DMS153 treated with DMSO at 0.1 percent for 48 hours (cell line): ENCODE measurements around the gene ZFX.
"Not testable (repeated sequence)": the region's sequence is repeated elsewhere in the genome, so short reads cannot be mapped to it uniquely, and the experiment has no call there.

Experiments
- DNase-seq: peaks from one replicate; lab custom pipeline; 2025; ENCODE audit not compliant: unreplicated experiment; lab: John Stamatoyannopoulos, UW

Gene ZFX

DNA sequence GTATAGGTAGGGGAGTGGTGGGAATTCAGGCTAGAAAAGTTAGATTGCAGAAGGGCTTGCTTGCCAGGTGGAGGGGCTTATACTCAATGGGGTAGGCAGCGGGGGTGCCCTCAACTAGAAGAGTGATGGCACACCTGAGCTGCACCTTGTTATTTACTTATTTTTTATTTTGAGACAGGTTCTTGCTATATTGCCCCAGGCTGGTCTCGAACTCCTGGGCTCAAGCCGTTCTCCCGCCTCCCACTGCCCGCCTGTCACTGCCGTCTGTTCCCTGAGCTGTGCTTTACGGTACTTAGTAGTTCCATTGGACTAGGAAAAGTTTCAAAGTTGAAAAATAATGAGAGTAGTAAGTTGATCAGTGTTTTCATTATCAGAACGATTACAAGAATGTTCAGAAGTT lies 2.0 kb downstream of the ZFX start:
- DNase-seq: no peak

DNA sequence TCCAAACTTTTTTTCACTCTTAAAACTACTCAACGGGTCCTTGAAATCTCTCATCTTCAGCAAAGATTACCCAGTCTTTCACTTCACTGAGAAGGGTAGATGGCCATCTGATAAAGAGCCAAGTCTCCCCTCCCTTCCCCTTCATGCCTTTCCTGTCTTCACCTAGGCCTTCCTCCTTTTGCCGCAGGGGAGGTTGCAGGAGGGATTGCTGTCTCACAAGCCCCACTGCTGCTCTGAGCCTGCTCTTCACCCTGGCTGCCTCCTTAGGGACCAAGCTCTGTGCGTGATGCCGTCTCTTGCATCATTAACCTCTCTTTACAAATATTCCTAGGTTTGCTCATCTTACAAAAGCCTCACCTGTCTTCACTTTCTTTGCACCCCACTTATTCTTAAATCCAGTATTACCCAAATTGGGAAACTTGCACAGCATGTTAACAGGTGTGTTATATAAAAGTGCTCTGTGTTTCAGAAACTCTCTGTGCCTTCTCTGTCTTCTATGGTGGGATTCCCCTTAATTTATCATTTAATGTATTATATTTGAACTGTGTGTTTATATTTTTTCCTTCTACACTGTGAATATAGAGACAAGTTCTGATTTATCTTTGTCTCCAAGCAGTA lies 3.8 kb downstream of the ZFX start:
- DNase-seq: no peak

DNA sequence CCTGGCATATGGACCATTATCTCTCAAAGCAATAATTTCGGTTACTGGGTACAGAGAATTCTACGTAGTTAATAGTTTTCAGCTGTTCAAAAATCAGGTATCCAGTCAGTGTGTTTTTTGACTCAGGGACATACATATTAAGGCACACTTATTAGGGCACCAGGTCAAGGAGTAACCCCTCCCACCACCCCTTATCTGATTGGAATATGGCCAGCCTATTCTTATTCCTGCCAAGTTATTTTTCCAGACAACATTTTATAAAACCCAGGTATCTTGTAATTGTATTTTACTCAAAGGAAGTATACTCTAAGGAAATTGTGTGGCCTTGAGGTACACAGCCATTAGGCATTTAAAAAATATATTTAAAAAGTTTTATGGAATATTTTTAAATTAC lies 4.3 kb downstream of the ZFX start:
- DNase-seq: no peak

DNA sequence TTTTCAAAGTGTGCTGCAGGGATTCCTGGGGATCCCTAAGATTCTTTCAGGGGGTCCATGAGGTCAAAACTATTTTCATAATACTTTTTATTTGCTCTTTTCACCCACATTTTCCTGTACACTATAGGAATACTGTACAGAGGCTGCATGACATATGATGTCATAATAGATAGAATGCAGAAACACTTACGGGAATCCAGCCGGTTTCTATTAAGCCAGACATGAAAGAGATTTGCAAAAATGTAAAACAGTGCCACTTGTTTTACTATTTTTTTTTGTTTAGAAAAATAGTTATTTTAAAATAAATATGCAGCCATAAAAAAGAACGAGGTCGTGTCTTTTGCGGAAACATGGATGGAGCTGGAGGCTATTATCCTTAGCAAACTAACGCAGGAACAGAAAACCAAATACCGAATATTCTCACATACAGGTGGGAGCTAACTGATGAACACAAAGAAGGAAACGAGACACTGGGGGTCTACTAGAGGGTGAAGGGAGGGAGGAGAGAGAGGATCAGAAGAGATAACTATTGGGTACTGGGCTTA lies 5.0 kb downstream of the ZFX start:
- no peak for DNase-seq

DNA sequence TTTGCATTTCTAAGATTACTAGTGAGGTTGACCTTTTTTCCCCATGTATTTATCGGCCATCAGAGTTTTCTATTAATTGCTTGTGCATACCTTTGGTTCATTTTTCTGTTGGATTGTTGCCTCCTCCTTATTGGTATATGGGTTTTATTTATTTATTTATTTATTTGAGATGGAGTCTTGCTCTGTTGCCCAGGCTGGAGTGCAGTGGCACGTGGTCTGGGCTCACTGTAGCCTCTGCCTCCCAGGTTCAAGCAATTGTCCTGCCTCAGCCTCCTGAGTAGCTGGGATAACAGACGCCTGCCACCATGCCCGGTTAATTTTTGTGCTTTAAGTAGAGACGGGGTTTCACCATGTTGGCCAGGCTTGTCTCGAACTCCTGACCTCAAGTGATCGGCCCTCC lies 6.2 kb downstream of the ZFX start:
- not testable (repeated sequence) for DNase-seq

DNA sequence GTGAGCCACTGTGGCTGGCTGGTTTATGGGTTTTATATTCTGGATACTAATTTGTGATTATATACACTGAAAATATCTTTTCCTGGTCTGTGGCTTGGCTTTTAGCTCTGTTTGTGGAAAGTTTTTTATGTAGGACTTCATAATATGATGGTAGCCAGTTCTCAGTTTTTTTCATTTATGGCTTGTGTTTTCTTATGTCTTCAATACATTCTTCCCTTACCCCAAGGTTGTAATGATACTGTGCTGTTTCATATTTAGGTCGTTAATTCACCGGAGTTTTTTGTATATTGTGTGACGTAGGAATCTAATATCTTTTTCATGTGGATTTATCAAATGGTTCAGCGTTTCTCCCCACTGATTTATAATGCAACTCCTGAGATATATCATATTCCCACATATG lies 6.6 kb downstream of the ZFX start:
- DNase-seq: no peak

DNA sequence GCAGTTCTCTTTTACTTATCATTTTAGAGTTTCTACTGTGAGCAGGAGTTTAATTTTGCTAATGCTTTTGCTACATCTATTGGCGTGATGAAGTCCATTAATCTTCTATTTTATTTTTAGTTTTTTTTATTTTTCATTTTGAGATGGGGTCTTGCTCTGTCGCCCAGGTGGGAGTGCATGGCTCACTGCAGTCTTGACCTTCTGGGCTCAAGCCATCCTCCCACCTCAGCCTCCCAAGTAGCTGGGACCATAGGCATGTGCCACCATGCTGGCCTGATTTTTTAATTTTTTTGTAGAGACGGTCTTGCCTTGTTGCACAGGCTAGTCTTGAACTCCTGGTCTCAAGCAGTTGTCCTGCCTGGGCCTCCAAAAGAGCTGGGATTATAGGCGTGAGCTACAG lies 9.4 kb downstream of the ZFX start:
- DNase-seq: no peak

DNA sequence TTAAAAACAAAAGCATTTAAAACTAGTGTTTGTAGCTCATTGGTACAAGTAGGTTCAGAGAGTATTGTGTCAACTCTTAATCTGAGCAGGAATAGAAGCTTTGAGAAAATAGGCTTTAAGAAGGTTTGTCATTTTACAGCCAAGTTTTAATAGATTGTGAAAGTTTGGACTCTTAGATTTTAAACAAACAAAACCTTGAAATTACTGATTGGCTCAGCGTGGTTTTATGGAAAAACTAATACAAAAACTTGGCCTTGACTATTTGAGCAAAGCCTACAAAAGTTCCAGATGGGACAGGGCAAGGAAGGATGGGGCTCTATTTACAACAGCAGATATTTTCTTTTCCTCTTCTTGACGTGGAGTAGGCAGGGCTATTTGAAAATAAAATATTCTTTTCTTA lies 16.5 kb downstream of the ZFX start:
- no peak for DNase-seq

DNA sequence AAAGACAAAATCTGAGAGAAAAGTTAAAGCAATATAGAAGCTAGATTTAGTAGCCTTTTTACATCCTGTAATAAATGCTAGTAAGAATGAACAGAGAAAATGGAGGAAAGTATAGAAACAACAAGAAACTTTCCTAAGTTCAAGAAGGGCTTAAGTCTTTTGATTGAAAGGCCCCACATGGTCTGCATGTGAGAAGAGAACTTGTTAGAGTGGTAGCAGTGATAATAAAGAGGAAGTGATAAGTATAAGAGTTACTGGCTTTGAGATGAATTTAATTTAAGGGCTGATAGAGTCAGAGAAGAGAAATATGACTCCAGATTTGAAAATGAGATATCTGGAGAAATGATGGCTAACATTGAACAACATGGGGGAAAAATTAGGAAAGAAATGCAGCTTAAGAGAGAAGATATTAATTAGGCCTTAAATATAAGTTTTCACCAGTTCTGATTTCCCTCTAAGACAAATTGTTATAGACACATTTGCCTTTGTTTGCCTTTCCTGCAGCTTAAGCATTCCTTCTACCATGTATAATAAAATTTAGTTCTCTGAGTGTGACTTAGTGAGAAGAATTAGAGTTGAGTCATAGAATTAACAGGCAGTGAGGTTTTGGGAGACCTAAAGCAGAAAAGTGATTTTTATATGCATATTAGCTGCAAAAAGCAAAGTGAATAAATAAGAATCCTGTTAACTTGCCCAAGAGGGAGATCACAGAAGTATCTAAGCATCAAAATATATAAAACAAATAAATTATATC lies 18.4 kb downstream of the ZFX start:
- DNase-seq: no peak

DNA sequence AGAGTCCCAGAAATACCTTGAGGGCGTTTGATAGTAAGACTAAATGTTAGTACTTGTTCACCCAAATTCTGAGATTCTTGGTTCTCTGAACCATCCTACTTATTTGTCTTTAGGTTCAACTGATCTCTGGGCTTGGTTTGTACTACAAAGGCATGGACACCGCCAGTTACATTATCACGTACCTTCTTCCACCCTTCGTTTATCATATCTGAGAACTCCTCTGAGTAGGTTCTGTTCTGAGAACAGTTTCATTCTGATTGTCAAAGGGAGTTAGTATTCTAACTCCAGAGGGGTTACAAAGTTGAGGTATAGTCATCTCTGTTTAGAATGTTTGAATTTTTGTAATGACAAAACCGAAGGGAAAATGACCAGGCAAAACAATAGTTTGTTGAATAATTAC lies 19.3 kb downstream of the ZFX start:
- DNase-seq: no peak

DNA sequence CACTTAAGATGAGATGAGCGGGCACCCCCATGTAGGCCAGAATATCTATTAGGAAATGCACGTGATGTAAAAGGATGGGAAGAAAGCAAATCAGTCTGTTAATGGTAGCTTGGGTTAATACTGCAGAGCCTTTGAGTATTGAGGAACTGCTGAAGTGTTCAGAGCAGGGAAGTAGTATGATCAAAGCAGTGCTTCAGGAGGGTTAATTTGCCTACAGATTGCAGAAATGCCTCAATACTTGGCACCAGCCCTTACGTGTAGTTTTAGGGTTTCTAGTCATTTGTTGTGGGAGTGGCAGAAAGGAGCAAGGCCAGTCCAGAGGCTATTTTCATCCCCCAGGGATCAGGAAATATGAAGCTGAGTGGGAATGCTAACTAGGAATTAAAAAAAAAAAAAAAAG lies 19.7 kb downstream of the ZFX start:
- DNase-seq: no peak

DNA sequence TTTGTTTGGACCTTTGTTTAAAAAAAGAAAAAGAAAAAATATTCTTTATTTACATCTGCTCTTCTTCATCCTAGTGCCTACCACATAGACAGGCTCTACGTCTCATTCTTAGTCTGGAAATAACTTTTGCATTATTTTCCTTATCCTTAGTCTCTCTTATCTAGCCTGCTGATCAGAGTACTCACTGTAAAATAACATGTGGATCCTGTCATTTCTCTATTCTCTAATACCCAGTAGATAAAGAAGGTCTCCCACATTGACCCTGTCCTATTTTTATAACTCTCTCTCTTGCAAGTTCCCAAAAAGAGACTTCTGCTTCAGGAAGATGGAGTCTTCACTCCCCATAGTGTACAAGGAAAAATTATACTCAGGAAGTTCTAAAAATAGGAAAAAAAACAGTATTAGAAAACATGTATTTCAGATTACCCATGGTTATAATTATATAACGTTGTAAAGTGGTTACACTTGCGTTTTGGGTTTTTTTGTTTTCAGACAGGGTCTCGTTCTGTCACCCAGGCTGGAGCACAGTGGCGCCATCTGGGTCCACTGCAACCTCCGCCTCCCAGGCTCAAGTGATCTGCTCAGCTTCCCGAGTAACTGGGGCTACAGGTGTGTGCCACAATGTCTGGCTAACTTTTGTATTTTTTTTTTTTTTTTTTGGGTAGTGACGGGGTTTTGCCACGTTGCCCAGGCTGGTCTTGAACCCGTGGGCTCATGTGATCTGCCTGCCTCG lies 23.8 kb downstream of the ZFX start:
- DNase-seq: no peak

DNA sequence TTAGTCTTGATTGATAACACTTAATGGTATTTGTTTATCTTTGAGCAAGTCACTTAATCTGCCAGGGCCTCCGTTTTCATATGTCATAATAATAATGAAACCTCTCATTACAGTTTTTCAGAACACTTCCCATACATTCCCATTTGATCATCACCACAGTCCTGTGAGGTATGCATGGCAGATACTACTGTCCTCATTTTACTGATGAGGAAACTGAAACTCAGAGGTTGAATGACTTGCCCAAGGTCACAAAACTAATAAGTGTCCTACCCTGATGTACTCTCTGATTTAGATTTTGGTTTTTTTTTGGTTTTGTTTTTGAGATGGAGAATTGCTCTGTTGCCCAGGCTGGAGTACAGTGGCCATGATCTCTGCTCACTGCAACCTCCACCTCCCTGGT lies 25.7 kb downstream of the ZFX start:
- DNase-seq: no peak

DNA sequence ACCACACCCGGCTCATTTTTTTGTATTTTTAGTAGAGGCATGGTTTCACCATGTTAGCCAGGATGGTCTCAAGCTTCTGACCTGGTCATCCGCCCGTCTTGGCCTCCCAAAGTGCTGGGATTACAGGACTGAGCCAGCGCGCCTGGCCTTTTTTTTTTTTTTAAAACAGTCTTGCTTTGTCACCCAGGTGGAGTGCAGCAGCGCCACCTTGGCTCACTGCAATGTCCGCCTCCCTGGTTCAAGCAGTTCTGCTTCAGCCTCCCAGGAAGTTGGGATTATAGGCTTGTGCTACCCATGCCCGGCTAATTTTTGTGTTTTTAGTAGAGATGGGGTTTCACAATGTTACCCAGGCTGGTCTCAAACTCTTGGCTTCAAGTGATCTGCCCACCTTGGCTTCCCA lies 28.9 kb downstream of the ZFX start:
- no peak for DNase-seq

DNA sequence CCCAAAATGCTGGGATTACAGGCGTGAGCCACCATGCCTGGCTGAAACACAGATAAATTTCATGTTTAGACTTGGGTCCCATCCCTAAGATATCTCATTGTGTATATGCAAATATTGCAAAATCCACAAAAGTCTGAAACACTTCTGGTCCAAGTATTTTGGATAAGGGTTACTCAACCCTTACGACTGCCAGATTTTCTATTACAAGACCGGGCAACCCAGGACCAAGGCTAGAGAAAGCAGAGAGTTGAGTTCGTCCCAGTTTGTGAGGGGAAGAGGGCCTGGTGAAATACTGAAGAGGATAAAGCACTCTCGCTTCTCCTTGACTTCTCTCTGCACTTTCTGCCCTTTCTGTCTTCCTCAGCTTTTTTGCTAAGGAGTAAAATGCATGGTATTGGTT lies 34.5 kb downstream of the ZFX start:
- DNase-seq: no peak

DNA sequence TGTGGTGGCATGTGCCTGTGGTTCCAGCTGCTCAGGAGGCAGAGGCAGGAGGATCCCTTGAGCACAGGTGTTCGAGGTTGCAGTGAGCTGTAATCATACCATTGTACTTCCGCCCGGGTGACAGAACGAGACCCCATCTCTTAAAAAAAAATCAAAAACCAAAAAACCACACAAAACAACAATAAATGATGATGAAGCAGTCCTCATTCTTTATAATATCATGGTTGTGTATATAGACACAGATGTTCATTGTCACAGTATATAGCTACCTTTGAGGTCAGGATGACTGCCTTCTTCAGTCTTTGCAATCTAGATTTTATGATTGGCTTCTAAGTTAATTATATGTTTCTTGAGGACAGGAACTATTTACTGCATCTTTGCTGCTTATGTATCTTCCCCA lies 37.0 kb downstream of the ZFX start:
- DNase-seq: no peak

DNA sequence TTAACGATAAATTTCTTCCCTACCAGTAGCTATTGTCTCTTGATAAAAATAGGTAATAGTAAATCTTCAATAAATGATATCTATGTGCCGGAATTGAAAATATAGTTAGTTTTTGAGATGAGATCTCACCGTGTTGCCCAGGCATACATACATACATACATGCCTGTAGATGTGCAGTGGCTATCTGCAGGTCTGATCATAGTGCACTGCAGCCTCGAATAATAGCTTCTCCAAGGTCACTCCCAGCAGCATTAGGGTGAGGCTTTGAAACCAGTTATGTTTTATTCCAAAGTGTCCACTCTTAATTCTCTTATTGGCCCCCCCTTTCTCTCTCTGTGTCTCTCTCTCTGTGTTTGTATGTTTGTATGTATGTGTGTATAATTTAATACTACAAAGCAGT lies 37.5 kb downstream of the ZFX start:
- DNase-seq: no peak

DNA sequence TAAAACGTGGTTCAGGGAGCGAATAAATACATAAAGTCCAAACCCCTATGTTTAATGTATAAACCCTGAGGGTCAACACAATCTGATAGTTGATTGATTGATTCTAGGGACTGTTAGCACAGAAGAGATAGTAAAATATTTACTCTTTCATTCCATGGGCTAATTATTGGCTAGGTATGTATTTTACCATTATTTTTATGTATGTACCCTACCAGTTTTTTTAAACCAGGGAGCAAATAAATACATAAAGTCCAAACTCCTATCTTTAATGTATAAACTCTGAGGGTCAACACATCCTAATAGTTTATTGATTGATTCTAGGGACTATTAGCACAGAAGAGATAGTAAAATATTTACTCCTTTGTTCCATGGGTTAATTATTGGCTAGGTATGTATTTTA lies 40.0 kb downstream of the ZFX start:
- DNase-seq: no peak

DNA sequence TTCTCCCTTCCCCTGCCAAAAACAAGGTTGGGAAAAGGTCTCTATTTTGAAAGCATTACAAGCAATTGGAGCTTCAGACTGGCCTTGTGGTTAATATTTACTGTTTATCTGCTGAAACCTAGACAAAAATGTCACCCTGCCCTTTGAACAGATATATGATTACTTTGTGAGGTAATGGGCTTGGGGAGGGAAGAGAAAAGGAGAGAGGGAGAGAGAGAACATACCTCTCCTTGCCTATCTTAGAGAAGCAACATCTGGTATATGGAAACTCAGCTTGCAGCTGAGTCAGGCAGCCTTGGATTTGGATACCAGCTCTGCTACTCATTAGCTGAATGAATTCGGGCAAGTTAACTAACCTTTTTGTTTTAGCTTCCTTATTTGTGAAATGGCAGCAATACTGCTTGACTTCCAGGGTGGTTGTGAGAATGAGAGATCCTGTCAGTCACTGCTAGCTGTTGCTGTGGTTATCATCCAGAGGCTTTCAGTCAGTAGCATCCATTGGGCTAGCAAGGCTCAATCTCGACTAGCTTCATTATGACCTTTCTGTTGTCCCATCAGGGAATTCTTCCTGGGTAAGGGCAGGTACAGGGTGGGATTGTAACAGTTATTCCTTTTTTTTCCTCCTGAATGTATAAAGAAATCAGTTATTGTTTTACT lies 41.1 kb downstream of the ZFX start:
- no peak for DNase-seq

DNA sequence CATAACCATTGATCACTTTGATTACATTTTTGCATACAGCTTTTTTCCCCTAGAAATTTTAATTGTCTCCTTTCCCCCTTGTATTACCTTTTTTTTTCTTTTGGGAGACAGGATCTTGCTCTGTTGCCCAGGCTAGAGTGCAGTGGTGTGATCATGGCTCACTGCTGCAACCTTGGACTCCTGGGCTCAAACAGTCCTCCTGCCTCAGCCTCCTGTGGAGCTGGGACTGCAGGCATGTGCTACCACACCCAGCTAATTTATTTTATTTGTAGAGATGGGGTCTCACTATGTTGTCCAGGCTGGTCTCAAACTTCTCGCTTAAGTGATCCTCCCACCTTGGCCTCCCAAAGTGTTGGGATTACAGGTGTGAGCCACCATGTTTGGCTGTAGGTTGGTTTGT lies 47.0 kb downstream of the ZFX start:
- DNase-seq: no peak

DNA sequence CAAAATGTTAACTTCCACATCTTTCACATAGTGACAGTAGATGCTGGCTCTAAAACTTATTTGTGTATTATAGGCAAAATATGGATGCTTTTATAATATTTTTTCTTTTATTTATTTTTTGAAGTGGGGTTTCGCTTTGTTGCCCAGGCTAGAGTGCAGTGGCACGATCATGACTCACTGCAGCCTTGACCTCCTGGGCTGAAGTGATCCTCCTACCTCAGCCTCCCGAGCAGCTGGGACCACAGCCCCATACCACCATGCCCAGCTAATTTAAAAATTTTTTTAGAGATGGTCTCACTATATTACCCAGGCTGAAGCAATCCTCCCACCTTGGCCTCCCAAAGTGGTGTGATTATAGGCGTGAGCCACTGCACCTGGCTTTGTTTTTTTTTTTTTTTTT lies 48.6 kb downstream of the ZFX start:
- no peak for DNase-seq

DNA sequence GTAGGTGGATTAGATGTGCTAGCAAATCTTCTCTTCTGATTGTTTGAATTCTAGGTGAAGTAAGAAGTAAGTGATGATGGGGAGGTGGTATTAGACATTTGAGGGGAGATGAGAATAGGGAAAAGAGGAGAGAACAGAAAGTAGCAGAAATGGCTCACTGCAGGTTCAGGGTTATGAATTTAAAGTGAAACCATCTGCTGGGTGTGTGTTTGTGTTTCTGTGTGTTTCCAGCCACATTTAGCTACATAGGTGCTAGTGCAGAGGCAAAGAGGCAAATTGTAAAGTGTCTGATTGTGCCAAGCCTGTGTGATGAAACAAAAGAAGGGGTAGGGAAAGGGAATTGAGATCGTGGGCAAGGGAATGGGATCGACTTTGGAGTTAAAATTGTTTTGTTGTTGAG lies 50.6 kb downstream of the ZFX start:
- DNase-seq: no peak
